Astrocyte of the hippocampus (primary cell): Measurements from ENCODE around the gene ANKRD2.
"Not testable (repeated sequence)": the region's sequence is repeated elsewhere in the genome, so short reads cannot be mapped to it uniquely, and the experiment has no call there.

Experiments used
- DNase-seq: peaks from one replicate; pipeline ENCODE4 v3.0.0; 2011; ENCODE audit warnings: low read depth, low spot score

ANKRD2 gene

DNA sequence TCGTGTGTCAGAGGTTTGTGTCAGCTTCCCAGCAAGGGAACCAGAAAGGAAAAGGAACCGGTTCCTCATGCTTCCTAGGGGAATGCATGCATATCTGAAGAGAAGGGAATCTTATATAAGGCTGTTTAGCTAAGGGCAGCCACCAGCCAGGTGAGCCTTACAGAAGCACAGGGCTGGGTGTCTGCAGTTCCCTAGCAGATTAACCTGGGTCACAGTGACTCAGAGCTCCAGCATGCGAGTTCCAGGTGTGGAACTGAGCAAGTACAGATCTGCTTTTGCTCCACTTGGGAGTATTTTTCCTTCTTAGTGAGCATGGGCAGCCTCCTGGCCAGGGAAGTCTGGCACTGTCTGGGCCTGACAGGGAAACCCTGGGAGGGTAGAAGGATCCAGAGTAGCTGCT is 957 bp upstream of the ANKRD2 start:
- no peak for DNase-seq

DNA sequence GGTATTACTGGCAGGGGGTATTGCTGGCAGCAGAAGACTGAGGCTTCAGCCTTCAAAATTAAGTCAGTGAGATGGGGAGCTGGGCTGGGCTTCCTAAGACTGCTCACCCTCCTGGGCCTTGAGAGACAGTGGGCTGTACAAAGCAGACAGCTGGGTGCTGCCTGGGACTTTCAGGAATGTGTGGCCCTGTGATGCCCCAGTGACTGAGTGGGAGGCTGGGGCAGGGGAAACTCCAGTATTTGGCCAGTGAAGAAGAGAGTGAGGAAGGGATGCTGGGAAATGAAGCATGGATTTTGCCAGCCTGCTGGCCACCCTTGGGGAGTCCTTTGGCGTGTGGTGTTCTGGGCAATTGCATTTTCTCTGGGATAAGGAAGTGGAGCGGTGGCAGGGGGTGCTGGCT is 442 bp downstream of the ANKRD2 start:
- DNase-seq: no peak

DNA sequence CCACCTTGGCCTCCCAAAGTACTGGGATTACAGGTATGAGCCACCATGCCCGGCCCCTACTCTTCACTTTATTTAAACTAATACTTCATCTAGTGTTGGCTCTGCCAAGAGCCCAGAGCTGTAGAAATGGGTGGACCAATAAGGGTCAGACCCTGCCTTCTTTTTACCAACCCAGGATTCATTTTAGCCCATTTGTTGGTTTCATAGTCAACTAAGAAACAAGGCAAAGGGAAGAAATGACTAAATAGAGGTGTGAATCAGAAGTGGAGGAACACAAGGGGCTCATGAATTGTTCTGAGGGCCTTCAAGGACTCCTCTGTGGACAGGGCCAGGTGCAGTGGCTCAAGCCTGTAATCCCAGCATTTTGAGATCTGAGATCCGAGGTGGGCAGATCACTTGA is 1.1 kb downstream of the ANKRD2 start:
- no peak for DNase-seq

DNA sequence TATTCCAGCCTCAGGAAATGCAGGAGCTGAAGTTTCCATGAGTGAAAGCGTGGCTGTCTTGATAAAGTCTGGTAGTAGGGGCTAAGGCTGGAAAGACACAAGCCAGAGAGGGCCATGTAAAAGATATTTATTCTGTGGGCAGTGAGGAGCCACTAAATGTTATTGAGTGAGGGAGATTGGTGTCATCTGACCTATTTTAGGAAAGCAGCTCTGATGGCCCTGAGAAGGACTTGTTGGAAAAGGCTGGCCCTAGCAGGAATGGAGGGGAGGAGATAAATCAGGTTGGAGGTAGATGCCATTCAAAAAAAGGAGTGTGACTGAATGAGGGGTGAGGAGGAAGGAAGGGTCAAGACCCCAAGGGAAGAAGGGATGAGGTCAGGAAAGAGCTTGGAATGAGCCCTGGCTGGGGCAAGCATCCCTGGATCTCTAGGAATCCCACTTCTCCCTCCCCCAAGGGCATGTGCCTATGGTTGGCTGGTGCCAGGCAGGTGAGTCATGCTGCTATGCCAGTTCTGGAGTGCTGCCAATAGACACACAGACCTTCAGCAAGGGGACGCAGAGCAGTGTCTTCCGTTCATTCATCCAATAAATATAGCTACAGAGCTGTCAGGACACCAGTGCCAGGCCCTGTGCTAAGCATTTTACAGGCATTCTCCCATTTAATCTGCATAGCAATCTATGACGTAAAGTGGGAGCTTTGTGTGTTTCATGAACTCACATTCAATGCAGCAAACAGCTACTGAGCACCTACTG is 2.0 kb downstream of the ANKRD2 start:
- peak; percentile 93 for DNase-seq

DNA sequence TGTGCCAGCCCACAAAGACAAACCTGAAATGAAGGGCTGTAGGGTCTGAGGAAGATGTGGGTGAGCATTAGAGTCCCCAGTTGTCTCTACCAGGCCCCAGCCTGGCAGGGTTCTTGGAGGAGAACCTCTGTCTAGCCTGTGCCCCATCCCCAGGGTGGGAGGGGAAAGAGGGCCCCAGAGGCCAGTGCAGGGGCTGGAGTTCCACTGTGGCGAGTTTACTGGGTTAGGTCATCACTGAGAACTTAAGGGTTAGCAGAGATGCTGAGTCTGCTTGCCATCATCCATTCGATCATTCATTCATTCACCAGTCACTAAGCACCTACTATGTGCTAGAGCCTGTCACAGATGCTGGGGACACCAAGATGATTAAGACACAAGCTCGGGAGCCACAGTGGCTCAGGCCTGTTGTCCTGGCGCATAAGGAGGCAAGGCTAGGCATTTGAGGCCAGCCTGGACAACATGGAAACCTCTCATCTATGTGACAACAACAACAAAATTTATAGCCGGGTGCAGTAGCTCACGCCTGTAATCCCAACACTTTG is 2.6 kb downstream of the ANKRD2 start:
- peak; percentile 27 for DNase-seq

DNA sequence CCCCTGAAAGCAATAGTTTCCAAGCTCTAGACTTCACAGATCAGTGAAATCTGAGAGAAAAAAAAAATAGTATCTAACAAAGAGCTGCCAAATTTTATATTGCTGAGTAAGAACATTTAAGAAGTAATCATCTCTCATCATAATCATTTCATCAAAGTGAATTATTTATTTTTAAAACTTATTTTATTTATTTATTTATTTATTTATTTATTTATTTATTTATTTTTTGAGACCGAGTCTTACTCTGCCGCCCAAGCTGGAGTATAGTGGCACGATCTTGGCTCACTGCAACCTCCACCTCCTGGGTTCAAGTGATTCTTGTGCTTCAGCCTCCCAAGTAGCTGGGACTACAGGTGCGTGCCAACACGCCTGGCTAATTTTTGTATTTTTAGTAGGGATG is 3.9 kb downstream of the ANKRD2 start:
- DNase-seq: not testable (repeated sequence)

DNA sequence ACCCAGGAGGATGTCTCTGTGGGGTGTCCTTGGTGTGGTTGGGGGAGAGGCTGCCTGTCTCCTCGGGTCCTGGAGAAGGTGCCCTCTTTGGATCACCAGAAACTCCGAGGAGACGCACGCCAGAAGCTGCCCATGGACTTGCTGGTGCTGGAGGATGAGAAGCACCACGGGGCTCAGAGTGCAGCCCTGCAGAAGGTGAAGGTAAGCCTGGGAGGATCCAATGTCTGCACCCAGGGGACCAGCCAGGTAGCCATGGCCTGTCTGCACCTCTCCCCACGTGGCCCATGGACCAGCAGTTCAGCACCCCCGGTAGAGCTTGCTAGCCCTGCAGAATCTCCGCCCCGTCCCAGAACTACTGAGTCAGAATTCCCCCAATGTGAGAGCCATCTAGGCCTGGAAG is 5.1 kb downstream of the ANKRD2 start:
- DNase-seq: no peak

DNA sequence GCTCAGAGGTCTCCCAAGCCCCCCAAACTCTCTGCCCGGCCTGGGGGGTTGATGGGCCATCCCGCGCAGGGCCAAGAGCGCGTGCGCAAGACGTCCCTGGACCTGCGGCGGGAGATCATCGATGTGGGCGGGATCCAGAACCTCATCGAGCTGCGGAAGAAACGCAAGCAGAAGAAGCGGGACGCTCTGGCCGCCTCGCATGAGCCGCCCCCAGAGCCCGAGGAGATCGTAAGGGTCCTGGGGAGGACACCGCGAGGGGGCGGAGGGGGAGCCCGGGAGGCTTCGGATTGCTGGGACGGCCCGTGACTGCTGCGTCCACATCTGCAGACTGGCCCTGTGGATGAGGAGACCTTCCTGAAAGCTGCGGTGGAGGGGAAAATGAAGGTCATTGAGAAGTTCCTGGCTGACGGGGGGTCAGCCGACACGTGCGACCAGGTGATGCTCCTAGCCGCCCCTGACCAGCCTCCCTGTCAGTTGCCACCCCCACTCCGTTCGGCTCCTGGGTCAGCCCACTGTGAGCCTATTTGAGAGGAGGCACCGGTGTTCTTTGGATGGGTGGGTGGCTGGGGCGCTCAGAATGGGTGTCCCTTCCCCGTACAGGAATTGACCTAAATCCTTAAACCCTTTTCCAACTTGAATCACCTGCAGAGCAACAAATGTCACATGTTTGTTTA is 5.7 kb downstream of the ANKRD2 start:
- DNase-seq: no peak

DNA sequence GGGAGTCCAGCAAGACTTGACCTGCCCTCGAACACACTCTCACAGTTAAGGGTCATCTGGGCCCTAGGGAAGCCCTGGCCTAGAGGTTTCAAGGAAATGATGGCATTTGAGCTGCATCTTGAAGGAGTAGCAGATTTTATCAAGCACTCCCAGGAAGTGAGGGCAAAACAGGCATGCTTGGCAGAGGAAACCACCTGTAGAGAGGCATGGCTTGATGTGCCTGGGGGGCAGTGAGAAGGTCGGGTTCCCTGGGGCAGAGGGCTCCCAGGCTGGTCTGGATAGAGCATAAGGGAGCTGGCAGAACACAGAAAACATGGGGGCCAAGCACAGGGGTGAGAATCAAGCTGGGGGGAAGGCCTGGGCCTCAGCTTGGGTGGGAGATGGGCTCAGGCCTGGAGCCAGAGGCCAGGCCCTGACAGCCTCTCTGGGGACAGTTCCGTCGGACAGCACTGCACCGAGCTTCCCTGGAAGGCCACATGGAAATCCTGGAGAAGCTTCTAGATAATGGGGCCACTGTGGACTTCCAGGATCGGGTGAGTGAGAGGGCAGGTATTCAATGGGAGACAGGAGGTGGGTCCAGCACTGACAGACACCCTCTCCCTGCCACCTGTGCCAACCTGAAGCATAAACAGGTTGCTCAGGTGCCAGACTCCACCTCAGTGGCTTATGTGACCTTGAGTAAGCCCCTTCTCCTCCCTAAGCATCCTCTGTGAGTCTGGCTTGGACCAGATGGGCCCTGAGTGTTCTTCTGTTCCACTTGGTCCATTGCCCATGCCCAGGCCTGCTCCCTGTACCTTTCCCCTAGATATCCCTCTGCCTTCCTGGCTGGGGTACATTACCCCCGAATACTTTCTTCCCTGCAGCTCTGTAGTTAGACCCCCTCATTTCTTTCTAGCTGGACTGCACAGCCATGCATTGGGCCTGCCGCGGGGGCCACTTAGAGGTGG is 8.1 kb downstream of the ANKRD2 start:
- no peak for DNase-seq

DNA sequence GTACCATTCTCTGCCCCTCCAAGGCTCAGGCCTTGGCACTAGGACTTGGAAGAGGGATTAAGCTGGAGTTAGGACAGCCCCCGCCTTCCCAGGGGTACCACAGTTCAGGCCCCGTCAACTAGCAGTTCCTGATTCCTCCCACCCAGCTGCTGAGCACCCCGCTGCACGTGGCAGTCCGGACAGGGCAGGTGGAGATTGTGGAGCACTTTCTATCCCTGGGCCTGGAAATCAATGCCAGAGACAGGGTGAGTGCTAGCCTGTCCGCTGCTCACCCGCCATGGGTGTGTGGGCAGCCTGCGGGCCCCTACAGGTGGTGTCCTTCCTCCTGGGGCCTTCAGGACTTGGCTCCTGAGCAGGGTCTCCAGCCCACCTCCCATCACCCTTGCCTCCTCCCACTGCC is 9.6 kb downstream of the ANKRD2 start:
- DNase-seq: no peak

DNA sequence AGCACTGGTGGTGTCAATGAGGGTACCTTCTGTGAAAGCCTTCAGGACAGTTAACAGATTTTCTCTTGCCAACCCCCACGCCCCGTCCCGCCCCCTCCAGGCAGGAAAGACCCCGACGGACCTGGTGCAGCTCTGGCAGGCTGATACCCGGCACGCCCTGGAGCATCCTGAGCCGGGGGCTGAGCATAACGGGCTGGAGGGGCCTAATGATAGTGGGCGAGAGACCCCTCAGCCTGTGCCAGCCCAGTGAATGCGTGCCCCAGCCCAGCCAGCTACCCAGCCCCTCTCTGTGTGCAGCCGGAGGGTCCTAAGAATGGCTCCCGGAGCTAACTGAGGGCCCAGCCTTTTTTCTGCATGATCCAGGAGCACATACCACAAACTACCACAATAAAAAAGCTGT is 10.9 kb downstream of the ANKRD2 start:
- DNase-seq: no peak

DNA sequence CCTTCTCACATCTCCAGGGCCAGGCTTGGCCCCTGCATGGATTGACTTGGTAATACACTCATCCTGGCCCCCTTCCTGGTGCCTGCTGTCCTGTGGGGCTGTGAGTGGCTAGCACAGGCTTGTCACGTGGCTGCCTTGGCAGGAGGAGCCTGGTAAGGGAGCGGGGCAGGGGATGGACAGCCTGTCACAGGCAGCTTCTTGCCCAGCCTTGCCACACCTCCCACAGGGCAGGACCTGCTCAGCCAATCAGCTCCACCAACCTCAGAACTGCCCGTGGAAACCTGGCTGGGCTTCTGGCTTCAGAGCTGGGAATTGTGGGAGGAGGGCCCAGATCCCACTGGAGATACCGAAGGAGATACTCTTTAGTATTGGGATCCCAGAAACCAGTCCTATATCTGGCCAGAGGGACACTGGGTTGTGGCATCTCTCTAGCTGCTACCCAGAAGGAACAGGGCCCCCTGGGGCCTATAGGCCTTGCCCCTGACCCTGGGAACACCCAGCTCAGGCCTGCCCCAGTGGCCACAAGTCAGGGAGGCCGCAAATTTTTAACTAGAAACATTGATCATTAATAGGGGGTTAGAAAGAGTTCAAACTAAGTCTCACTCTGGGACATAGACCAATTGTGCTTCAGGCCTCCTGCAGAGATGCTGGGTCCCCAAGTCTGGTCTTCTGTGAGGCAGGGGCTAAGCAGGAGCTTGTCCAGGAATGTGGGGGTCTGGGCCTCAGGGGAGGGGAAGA is 11.7 kb downstream of the ANKRD2 start, which contains the start of gene HOGA1:
Gene HOGA1, plus strand, starts transcription at position 330 of the 738 bp plus-strand sequence. Its CDS starts 315 bp downstream, at position 645.
- DNase-seq: peak; percentile 88

DNA sequence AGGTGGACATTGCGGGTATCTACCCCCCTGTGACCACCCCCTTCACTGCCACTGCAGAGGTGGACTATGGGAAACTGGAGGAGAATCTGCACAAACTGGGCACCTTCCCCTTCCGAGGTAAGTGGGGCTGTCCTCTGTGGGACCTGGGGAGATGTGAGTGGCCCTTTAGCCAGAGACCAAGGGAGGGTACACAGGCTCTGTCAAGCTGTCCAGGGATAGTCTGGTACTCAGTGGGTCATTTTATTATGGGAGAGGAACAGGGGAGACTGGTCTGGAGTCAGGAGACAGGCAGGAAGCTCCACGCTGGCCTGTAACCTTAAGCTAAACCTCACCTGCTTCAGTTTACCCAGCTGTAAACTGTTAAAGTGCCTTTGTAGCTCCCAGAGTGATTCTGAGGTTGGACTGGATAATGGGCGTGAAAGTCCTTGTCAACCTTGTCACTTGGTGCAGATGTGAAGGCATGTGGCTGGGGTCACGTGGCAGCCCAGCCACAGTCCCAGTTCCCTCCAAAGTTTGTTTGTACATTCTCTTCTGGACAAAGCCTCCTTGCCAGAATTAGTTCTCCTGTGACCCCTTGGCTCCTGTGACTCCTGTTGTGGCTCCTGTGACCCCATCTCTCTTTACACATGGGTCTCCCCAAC is 12.3 kb downstream of the ANKRD2 start:
- no peak for DNase-seq

DNA sequence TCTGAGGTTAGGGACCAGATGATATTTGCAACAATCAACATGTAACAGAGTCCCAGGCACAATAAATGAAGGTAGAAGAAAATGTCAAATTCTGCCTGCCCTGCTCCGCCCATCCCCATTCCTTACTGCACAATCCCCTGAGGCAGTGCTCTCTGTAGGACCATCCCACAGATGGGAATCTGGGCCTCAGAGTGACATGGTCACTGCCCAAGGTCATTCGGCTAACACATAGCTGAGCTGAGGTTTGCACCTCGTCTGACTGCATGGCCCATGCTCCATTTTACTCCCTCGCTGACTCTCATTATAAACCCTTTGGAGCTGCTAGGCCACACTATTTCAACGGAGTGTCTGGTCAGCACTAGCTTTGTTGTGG is 12.8 kb downstream of the ANKRD2 start:
- DNase-seq: no peak

DNA sequence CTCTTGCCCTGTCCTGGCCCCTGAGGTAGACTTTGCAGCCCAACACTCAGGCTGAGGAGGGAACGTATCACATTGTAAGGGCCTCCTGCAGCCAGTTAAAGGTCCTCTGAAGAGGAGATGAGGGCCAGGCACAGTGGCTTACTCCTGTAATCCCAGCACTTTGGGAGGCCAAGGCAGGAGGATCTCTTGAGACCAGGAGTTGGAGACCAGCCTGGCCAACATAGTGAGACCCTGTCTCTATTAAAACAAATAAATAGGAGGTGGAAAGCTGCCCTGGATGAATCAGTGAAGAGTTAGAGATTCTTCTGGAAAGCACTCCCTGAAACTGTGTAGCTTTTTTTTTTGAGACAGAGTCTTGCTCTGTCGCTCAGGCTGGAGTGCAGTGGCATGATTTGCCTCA is 14.6 kb downstream of the ANKRD2 start:
- DNase-seq: no peak

DNA sequence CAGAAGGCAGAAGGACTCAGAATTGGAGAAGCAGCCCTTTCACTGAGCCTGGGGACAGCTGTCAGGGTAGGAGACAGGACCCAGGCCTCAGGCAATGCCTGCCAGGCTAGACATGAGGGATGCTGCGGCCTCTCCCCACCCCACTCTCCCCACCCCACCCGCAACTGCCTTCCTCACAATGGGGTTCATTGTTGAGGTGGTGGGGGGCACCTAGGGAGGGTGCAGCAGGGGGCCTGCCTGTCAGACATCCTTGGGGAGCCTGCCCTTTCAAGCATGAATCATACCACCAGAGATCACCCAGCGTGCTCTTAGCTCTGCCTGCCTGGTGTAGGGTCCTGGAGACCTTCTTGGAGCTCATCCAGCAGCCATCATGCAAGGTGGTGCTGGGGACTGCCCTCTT is 16.9 kb downstream of the ANKRD2 start, which contains the start of gene C10orf62:
Gene C10orf62, plus strand, starts transcription at position 243 of the 400 bp plus-strand sequence. CDS start 177 bp downstream, outside the sequence.
- no peak for DNase-seq

DNA sequence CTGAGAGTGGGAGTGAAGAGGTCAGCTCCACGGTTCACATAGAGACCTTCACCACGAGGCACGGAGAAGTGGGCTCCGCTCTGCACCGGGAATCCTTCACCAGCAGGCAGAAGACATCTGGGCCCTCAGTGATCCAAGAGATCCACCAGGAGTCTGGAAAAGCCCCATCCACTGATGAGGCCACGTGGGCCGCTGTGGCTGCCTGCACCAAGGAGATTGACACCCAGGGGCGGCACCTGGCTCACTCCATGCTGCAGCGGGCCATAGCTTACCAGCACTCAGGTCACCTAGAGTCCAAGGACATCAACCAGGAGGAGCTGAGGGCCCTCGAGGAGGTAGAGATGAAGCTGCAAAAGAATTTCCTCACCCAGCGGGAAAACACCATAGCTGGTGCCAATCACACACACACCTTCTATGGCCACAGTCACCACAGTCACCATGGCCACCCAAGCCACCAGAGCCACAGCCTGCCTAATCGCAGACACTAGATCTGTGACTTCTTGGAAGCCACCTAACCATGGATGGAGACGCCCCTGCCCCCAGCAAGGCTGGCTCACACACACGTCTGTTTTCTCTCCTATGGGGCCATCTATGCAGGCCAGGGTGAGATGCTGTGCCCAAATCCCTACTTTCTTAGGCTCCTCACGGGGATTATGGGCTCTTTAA is 17.6 kb downstream of the ANKRD2 start:
- no peak for DNase-seq

DNA sequence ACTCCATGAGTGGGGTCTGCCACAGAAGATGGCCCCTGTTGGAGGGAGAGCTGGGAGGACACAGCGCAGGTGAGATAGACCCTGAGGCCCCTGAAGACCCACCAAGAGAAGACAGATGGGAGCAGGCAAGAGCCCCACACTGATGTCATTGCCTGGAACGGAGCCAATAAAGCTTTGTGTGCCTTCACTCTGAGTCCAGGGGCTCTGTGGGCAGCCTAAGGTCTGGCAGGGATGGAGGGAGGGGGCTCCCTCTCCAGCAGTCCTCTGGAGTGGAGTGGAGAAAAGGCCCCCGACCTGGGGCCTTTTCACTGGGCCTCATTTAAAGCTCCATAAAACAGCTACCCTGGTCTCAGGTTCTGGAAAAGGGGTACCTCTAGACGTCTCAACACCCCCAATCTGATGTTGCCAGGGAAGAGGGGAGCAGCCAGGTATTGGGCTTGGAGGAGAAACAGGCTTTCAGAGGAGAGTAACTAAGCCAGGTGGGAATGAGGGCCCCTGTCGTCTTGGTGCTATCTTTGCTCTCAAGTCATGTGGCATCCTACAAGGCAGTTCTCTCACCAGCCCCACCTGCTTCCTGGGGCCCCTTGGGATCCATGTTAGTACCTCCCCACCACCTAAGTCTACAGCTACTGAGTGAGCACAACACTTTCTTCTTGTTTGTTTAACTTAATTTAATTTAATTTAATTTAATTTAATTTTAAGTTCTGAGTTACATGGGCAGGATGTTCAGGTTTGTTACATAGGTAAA is 18.3 kb downstream of the ANKRD2 start:
- DNase-seq: no peak

DNA sequence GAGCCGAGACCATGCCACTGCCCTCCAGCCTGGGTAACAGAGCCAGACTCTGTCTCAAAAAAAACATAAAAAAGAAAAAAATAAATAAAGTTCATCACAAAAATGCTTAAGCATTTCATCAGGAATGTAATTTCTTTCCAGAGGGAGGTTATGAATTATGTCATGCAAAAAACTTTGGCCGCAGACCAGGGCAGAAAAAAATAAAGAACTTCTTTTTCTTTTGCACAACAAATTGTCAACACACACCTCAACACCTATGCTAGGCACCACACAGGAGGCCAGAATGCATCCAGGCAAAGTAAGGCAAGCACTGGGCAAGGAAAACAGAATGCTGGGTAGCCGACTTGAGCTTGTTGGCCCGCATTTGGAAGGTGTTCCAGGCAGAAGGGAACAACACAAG is 20.8 kb downstream of the ANKRD2 start:
- no peak for DNase-seq
